GM18951 (cell line): Measurements from ENCODE around the gene ZNF574.

Experiments
- POLR2A ChIP-seq: IDR thresholded peaks from 4 replicates; pipeline ENCODE4 v1.6.1; 2011; ENCODE audit warnings: mild to moderate bottlenecking; ENCODE audit not compliant: insufficient read length, insufficient read depth; ENCODE audit errors: extremely low read depth
- in situ Hi-C: fragments of 300-500 bp; cut with MboI; formaldehyde crosslinking; loops from one replicate; pipeline ENCODE4 v1.12.0; 2022; ENCODE audit warnings: low sequenced_read_pairs, mixed read lengths, inconsistent platforms; ENCODE audit not compliant: unreplicated experiment

Gene ZNF574

GRCh38 chr19:42065051-42065450 is 10.9 kb upstream of the ZNF574 start:
- no peak for TF ChIP-seq POLR2A

GRCh38 chr19:42065511-42065910 is 10.5 kb upstream of the ZNF574 start:
- in situ Hi-C loops: no loop called here
- no peak for TF ChIP-seq POLR2A

More at GRCh38 chr19:42065051-42065450, 10.9 kb upstream of the ZNF574 start:
- in situ Hi-C loops: no loop called here

GRCh38 chr19:42066075-42066754 is 9.8 kb upstream of the ZNF574 start:
- in situ Hi-C loops: no loop called here
- no peak for TF ChIP-seq POLR2A

GRCh38 chr19:42067315-42067888 is 8.6 kb upstream of the ZNF574 start:
- in situ Hi-C loops: no loop called here
- TF ChIP-seq POLR2A: no peak

GRCh38 chr19:42068361-42068755 is 7.6 kb upstream of the ZNF574 start:
- TF ChIP-seq POLR2A: no peak
- in situ Hi-C loops: no loop called here

- TF ChIP-seq POLR2A: no peak
- in situ Hi-C loops: no loop called here
Observed at GRCh38 chr19:42068756-42069571, 7.0 kb upstream of the ZNF574 start.

- in situ Hi-C loops: no loop called here
- no peak for TF ChIP-seq POLR2A
Observed at GRCh38 chr19:42069619-42070351, 6.2 kb upstream of the ZNF574 start, which contains the start of gene GRIK5. Gene GRIK5 (minus strand): TSS chr19:42070206. CDS start chr19:42065770, 4,436 bp downstream.

- no peak for TF ChIP-seq POLR2A
- in situ Hi-C loops: no loop called here
Observed at GRCh38 chr19:42071247-42071646, 4.7 kb upstream of the ZNF574 start.

- TF ChIP-seq POLR2A: no peak
- in situ Hi-C loops: no loop called here
Observed at GRCh38 chr19:42074513-42075363, 1.2 kb upstream of the ZNF574 start.

- in situ Hi-C loops: no loop called here
- no peak for TF ChIP-seq POLR2A
Observed at GRCh38 chr19:42075364-42075615, 676 bp upstream of the ZNF574 start.

- in situ Hi-C loops: no loop called here
- no peak for TF ChIP-seq POLR2A
Observed at GRCh38 chr19:42076380-42076944, 496 bp downstream of the ZNF574 start.

GRCh38 chr19:42078058-42078457 is 2.1 kb downstream of the ZNF574 start:
- no peak for TF ChIP-seq POLR2A
- in situ Hi-C loops: no loop called here
